ENCODE measurements around the gene AUTS2. TPM values are rescaled to one million over a fixed set of nuclear protein-coding genes. Genes with fewer than 3 reads are reported as not detected.

The AUTS2 gene
- total RNA-seq, 2 donors from 2014 or later, result 2.9 to 7.9 TPM

- DNase-seq (no peak), ATAC-seq (replicated peaks in 1 of 2) (no peak)
- Mint-ChIP-seq H3K9me3 (no peaks in the 10 kb centered on the region), H3K4me1 (ENCODE audit: low read depth) (no peaks in the 10 kb centered on the region), H3K36me3 (ENCODE audit: insufficient read depth in 2 of 2) (no peaks in the 10 kb centered on the region), H3K27ac (no peak overlapping the region), H3K4me3 (no peak overlapping the region), H3K27me3 (ENCODE audit: low read depth) (peaks cover 36% of the 10 kb centered on the region)
Observed at GRCh38 chr7:69836702-69837101, 238.4 kb downstream of the AUTS2 start.

- DNase-seq, result no peak
- no peaks in the 10 kb centered on the region for H3K36me3 Mint-ChIP-seq (ENCODE audit: insufficient read depth in 2 of 2)
- peaks cover 36% of the 10 kb centered on the region for H3K27me3 Mint-ChIP-seq (ENCODE audit: low read depth)
- H3K9me3 Mint-ChIP-seq, result no peaks in the 10 kb centered on the region
- no peak for ATAC-seq (replicated peaks in 1 of 2)
- H3K4me3 Mint-ChIP-seq, result no peak overlapping the region
- H3K27ac Mint-ChIP-seq, result no peak overlapping the region
- no peaks in the 10 kb centered on the region for H3K4me1 Mint-ChIP-seq (ENCODE audit: low read depth)
Observed at GRCh38 chr7:69837387-69838068, 239.3 kb downstream of the AUTS2 start.

GRCh38 chr7:69839782-69840181 is 241.5 kb downstream of the AUTS2 start:
- Mint-ChIP-seq H3K4me3 (no peak overlapping the region), H3K4me1 (ENCODE audit: low read depth) (no peaks in the 10 kb centered on the region), H3K9me3 (no peaks in the 10 kb centered on the region), H3K27ac (no peak overlapping the region), H3K36me3 (ENCODE audit: insufficient read depth in 2 of 2) (no peaks in the 10 kb centered on the region), H3K27me3 (ENCODE audit: low read depth) (peaks cover 43% of the 10 kb centered on the region)
- ATAC-seq (replicated peaks in 1 of 2) (no peak), DNase-seq (no peak)

DNA sequence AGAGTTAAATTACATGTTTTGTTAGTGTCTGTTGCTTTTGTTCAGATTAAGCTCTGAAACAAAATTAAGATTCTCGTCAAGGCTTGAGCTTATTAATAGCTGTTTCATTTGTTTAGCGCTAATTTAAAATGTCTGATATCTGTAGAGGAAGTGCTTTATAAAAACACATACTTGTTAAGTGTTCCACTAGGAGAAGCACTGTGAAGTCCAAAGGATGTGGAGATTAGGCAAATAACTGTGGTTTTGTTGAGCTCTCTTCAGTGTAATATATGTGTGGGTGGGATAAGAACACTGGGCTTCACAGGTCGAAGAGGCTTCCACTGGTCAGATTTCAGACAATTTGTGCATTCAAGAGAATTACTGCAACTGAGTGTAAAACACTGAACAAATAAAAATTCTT is 242.0 kb downstream of the AUTS2 start:
- Mint-ChIP-seq H3K4me1 (ENCODE audit: low read depth) (no peaks in the 10 kb centered on the region), H3K9me3 (no peaks in the 10 kb centered on the region), H3K36me3 (ENCODE audit: insufficient read depth in 2 of 2) (no peaks in the 10 kb centered on the region), H3K27me3 (ENCODE audit: low read depth) (peaks cover 44% of the 10 kb centered on the region), H3K27ac (no peak overlapping the region), H3K4me3 (no peak overlapping the region)
- no peak for ATAC-seq (replicated peaks in 1 of 2)
- DNase-seq, result no peak

DNA sequence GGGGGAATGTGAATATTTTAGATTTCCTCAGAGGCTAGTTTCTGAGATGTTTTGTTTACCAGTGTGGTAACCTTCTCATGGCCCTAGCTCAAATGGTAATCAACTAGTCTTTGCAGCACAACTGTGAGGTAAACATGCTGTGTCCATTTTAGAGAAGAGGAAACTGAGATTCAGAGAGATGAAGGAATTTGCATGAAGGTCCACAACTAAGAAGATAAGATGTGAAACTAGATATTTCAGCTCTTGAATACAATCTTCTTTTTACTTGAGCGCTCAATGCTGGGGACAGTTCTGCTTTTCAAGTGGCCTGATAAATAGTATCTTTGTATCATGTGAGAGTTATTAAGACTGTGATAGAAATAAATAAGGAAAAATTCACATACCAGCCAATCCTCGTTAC is 245.4 kb downstream of the AUTS2 start:
- Mint-ChIP-seq H3K4me3 (no peak overlapping the region), H3K9me3 (no peaks in the 10 kb centered on the region), H3K27ac (no peak overlapping the region), H3K36me3 (ENCODE audit: insufficient read depth in 2 of 2) (no peaks in the 10 kb centered on the region), H3K4me1 (ENCODE audit: low read depth) (no peaks in the 10 kb centered on the region), H3K27me3 (ENCODE audit: low read depth) (peaks cover 42% of the 10 kb centered on the region)
- DNase-seq, result no peak
- no peak for ATAC-seq (replicated peaks in 1 of 2)

DNA sequence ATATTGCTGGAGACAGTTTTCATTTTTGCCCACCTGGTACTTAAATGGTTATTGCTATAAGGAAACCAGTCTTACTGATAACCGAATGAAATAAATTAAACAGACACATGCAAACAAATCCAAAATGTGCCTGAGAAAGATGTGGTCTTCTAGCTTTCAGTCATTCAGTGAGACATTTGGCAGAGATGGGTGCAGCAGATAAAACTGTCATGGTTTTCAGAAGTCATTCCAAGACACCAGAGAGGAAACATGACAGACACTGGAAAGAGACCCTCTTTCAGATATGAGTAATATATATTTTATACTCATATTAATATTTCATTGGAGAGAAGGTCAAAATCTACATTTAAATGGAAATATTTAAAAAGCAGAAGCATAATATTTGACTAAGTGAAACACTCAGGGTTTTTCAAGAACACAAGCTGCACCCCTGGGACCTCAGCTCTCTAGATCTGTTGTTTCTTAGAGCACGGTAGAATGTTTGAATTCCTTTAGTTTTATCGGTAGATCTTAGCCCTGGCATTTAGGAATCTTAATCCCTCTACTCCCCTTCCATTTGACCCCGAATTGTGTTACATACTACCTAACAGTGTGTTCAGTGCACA is 246.1 kb downstream of the AUTS2 start:
- Mint-ChIP-seq H3K4me3 (no peak overlapping the region), H3K27ac (no peak overlapping the region), H3K27me3 (ENCODE audit: low read depth) (peaks cover 37% of the 10 kb centered on the region)

DNA sequence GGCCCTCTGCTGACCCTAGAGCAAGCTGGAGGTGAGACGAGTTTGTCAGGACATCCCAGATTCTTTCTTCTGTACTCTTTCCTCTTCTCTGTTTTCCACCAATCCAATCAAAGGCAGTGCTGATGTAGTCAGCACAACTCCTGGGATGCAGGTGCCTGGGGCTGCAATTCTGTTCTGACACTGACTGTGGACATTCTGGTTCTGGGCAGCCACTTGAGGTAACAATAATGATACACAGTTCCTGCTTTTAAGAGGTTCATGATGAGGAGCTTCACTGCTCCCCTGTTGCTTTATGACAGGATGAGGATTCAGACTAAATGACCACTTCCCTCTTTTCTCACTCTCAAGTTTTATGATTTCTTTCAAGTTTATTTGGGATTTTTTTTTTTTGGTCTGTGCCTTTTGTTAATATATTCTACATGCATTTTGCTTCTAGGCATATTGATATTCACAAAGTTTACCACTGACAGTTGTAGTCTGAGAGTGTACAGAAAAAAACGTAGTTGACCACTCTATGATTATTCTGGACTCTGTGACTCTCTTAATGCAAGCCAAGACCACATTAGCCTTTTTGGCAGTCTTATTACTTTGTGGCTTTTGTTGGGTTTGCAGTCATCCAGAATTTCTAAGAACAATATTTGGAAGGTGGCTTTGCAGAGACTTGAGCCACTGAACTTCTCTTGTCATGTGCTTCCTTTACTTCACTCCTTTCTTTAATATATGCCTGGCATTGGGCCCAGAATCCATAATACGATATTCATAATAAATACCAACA is 247.6 kb downstream of the AUTS2 start:
- Mint-ChIP-seq H3K27ac (no peak overlapping the region), H3K4me1 (ENCODE audit: low read depth) (no peaks in the 10 kb centered on the region), H3K4me3 (no peak overlapping the region), H3K9me3 (no peaks in the 10 kb centered on the region), H3K36me3 (ENCODE audit: insufficient read depth in 2 of 2) (no peaks in the 10 kb centered on the region), H3K27me3 (ENCODE audit: low read depth) (peaks cover 25% of the 10 kb centered on the region)
- no peak for ATAC-seq (replicated peaks in 1 of 2)
- no peak for DNase-seq

More for the DNA sequence above, 246.1 kb downstream of the AUTS2 start:
- H3K36me3 Mint-ChIP-seq (ENCODE audit: insufficient read depth in 2 of 2), result no peaks in the 10 kb centered on the region
- DNase-seq (no peak), ATAC-seq (replicated peaks in 1 of 2) (no peak)
- H3K4me1 Mint-ChIP-seq (ENCODE audit: low read depth), result no peaks in the 10 kb centered on the region
- H3K9me3 Mint-ChIP-seq, result no peaks in the 10 kb centered on the region

DNA sequence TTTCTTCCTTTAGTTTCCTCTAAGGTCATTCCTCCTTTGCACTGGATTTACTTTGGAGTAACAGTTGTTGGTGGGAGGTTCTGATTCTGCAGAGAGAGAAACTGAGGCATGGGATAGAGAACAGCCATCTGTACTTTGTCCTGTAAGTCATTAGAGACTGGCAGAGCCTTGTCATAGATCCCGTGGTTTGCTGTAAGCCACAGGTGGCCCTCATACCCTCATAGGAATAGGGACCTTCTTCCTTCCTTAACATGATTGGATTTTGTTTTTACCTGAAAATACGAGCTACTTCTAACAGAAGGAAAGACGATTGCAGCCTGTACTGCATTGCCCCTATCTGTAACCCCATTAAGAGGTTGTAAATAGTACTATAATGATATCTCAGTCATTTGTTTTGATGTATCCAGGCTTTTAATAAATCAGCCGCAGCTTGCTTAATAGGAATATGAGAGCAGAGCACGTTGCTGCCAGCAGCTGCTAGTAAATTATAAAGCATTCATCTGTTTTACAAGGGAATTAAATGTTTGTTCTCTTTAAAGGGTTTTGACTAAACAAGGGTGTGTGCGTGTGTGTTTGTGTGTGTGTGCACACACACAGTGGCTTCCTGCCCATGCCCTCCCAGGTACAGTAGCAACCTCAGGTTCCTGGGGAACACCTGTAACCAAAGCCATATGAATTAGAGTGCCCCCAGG is 249.8 kb downstream of the AUTS2 start:
- no peak for ATAC-seq (replicated peaks in 1 of 2)

DNA sequence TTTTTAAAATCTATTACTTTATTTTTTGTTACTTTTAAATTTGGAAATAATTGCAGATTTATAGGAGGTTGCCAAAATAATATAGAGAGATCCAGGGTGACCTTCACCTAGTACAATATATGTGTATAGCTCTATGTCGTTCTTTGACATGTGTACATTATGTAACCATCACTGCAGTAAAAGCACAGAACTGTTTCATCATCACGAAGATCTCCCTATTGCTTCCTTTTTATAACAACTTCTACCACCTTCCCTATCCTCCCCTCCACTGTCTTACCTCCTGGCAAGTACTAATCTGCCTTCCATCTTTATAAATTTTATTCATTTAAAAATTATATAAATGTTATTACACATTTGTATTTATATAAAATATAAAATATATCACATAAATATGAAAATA is 251.0 kb downstream of the AUTS2 start:
- DNase-seq (no peak), ATAC-seq (replicated peaks in 1 of 2) (no peak)
- H3K4me3 Mint-ChIP-seq, result no peak overlapping the region
- H3K27me3 Mint-ChIP-seq (ENCODE audit: low read depth), result peaks cover 15% of the 10 kb centered on the region
- no peaks in the 10 kb centered on the region for H3K9me3 Mint-ChIP-seq
- H3K36me3 Mint-ChIP-seq (ENCODE audit: insufficient read depth in 2 of 2), result no peaks in the 10 kb centered on the region
- H3K4me1 Mint-ChIP-seq (ENCODE audit: low read depth), result no peaks in the 10 kb centered on the region
- no peak overlapping the region for H3K27ac Mint-ChIP-seq

More for the DNA sequence above, 249.8 kb downstream of the AUTS2 start:
- Mint-ChIP-seq H3K36me3 (ENCODE audit: insufficient read depth in 2 of 2) (no peaks in the 10 kb centered on the region), H3K27ac (no peak overlapping the region), H3K9me3 (no peaks in the 10 kb centered on the region), H3K27me3 (ENCODE audit: low read depth) (peaks cover 19% of the 10 kb centered on the region), H3K4me1 (ENCODE audit: low read depth) (no peaks in the 10 kb centered on the region), H3K4me3 (no peak overlapping the region)
- no peak for DNase-seq

DNA sequence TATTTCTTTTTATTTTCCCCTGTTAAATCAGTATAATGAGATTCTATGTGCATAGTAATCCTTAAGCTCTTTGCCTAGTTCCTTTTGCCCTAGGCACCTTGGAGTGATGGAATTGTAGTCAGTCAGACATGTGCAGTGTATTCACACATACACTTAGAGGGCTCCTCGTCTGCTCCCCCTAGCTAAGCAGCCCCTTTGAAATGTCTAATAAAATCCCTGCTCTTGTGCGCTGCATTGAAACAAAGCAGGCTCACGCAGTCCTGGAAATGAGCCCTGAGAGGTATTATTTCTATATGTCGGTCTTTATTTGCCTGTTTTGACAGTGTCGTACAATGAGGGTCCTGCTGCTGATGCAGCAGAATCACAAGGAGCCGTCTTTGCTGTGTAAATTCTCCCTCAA is 258.7 kb downstream of the AUTS2 start:
- no peak for DNase-seq
- H3K36me3 Mint-ChIP-seq (ENCODE audit: insufficient read depth in 2 of 2), result no peaks in the 10 kb centered on the region
- H3K9me3 Mint-ChIP-seq, result no peaks in the 10 kb centered on the region
- peaks cover 21% of the 10 kb centered on the region for H3K27me3 Mint-ChIP-seq (ENCODE audit: low read depth)
- no peaks in the 10 kb centered on the region for H3K4me1 Mint-ChIP-seq (ENCODE audit: low read depth)
- H3K27ac Mint-ChIP-seq, result no peak overlapping the region
- H3K4me3 Mint-ChIP-seq, result no peak overlapping the region
- no peak for ATAC-seq (replicated peaks in 1 of 2)

DNA sequence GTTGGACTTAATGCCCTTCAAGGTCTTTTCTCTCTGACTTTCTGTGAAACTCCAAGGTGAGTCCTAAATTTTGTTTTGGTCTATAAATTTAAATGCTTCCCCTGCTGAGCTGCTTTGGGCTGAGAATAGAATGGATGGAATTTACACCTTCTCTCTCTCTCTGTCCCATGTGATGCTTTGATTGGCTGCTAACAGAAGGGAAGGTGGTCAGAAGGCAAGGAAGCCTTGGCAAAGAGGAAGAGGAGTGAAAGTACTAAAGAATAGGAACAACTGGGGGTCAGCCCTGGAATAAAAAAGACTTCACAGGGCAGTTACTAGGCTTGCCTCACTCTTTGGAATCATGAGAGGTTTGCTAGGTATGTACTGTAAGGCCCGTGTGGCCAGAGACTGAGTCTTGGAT is 260.2 kb downstream of the AUTS2 start:
- no peaks in the 10 kb centered on the region for H3K4me1 Mint-ChIP-seq (ENCODE audit: low read depth)
- H3K9me3 Mint-ChIP-seq, result no peaks in the 10 kb centered on the region
- peaks cover 16% of the 10 kb centered on the region for H3K27me3 Mint-ChIP-seq (ENCODE audit: low read depth)
- no peak overlapping the region for H3K27ac Mint-ChIP-seq
- DNase-seq (no peak), ATAC-seq (replicated peaks in 1 of 2) (no peak)
- no peaks in the 10 kb centered on the region for H3K36me3 Mint-ChIP-seq (ENCODE audit: insufficient read depth in 2 of 2)
- no peak overlapping the region for H3K4me3 Mint-ChIP-seq

DNA sequence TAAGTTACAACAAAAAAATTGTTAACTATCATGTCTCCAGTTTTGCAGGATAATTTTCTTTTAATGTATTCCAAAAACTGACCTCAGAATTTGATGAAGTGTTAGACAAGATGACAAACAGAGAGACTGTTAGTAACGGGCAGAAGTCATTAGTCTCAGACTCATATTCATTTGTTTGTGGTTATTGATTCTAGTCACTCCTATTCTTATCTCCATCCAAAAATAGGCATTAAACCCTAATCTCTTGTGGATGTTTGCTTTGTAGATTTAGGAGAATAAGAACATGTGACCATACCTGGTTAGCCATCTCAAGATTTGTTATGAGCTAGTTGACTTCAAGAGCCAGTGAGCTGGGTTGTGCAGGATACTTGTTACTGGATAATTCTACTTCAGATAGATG is 261.1 kb downstream of the AUTS2 start:
- no peak overlapping the region for H3K27ac Mint-ChIP-seq
- DNase-seq (no peak), ATAC-seq (replicated peaks in 1 of 2) (no peak)
- no peak overlapping the region for H3K4me3 Mint-ChIP-seq
- H3K9me3 Mint-ChIP-seq, result no peaks in the 10 kb centered on the region
- peaks cover 14% of the 10 kb centered on the region for H3K27me3 Mint-ChIP-seq (ENCODE audit: low read depth)
- H3K4me1 Mint-ChIP-seq (ENCODE audit: low read depth), result no peaks in the 10 kb centered on the region
- H3K36me3 Mint-ChIP-seq (ENCODE audit: insufficient read depth in 2 of 2), result no peaks in the 10 kb centered on the region

DNA sequence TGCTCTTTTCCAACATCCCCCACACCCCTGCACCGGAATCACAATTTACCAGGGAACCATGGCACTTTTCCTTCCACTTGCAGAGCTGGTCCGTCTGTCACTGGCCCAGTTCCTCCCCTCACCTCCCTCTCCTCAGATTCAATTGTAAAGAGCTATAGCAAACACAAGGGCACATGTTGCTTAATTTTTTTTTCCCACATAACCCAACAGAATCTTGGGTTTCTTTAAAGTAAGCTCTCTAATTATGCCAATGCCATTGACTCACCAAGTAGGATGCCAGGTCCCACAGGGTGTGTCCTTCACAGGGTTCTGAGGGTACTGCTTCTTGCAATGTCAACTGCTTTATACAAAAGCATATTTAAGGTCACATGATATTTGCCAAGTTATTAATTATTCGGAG is 262.2 kb downstream of the AUTS2 start:
- Mint-ChIP-seq H3K9me3 (no peaks in the 10 kb centered on the region), H3K4me1 (ENCODE audit: low read depth) (no peaks in the 10 kb centered on the region), H3K27me3 (ENCODE audit: low read depth) (peaks cover 9% of the 10 kb centered on the region), H3K36me3 (ENCODE audit: insufficient read depth in 2 of 2) (no peaks in the 10 kb centered on the region), H3K27ac (no peak overlapping the region), H3K4me3 (no peak overlapping the region)
- ATAC-seq (replicated peaks in 1 of 2) (no peak), DNase-seq (no peak)

Measured in activated T-cell treated with anti-CD3 and anti-CD28 coated beads, Interleukin-2, amount 50 U/mL, for 72 hours (primary cell).